Astrocyte (in vitro differentiated cells and primary cell): Measurements from ENCODE around the gene SOX5.

Source experiments
- EZH2 ChIP-seq: IDR thresholded peaks from 2 replicates; pipeline ENCODE4 v1.6.1; 2012; ENCODE audit warnings: mild to moderate bottlenecking, low read length, inconsistent platforms; ENCODE audit not compliant: insufficient read depth
- TF ChIP-seq, protein P1 (sequence below): IDR thresholded peaks from 2 replicates; pipeline ENCODE4 v1.5.1; 2011; ENCODE audit warnings: low read depth, mild to moderate bottlenecking, inconsistent platforms, low read length, moderate library complexity; ENCODE audit not compliant: insufficient read depth

DNA sequence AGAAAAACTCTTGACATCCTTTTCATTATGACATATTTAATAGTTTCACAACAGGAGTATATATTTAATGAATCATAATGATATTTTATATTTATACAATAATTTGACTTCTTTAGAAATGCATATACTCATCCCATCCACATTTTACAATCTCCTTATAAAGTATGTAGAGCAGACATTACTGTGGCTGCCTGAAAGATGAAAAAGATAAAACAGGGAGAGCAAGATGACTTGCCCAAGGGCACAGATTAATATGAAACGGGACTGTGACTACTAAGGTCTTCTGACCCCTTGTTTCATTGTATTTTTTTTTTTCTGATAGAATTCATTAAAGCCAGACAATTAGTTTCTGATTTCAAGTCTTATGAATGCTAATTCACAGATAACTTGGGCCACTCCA is 293.6 kb downstream of the SOX5 start:
- TF ChIP-seq, protein P1, sequence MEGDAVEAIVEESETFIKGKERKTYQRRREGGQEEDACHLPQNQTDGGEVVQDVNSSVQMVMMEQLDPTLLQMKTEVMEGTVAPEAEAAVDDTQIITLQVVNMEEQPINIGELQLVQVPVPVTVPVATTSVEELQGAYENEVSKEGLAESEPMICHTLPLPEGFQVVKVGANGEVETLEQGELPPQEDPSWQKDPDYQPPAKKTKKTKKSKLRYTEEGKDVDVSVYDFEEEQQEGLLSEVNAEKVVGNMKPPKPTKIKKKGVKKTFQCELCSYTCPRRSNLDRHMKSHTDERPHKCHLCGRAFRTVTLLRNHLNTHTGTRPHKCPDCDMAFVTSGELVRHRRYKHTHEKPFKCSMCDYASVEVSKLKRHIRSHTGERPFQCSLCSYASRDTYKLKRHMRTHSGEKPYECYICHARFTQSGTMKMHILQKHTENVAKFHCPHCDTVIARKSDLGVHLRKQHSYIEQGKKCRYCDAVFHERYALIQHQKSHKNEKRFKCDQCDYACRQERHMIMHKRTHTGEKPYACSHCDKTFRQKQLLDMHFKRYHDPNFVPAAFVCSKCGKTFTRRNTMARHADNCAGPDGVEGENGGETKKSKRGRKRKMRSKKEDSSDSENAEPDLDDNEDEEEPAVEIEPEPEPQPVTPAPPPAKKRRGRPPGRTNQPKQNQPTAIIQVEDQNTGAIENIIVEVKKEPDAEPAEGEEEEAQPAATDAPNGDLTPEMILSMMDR: no peak
- no peak for TF ChIP-seq EZH2
